Renal cortex interstitium (tissue), 11 donors: Measurements from ENCODE around the gene CADPS2. TPM values are rescaled to one million over a fixed set of nuclear protein-coding genes. Genes with fewer than 3 reads are reported as not detected.

Experiments
- DNase-seq, 11 donors: peaks; one replicate each; pipeline ENCODE4 v3.0.0-alpha.2; 2013; ENCODE audit warnings: low read depth in 9 of 11, low spot score in 4 of 11; ENCODE audit errors: extremely low read depth in 1 of 11
- polyA plus RNA-seq, 3 donors: library from polyadenylated mRNA; unstranded; fragments of 120-200 nt; gene quantifications; one replicate each; pipeline ENCODE4 v1.2.1, GENCODE V29; 2013; ENCODE audit not compliant: insufficient read length in 3 of 3

Gene CADPS2
- polyA plus RNA-seq, 3 donors: 54.7 to 67.2 (median 63.4) TPM

GRCh38 chr7:122520971-122521555 lies 365.2 kb downstream of the CADPS2 start:
- no peak for DNase-seq

- no peak for DNase-seq
Observed at GRCh38 chr7:122518488-122518887, 367.8 kb downstream of the CADPS2 start.

DNA sequence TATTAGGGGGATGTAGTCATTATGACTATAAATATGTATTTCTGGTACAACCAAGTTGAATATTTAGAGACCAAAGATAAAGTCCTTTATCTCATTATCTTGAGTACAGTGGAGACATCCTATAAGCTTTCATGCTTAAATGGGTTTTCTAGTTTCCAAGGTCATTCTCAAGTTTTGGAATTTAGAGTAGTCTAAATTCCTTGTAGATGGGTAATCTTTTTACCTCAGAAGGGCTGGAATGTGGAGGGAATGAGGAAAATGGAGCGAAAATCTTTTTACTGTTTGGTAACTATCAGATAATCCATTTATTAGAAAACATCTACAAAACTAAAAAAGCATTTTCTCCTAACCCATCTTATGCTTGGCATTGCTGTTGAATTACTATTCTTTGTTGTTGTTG lies 368.7 kb downstream of the CADPS2 start:
- no peak for DNase-seq

GRCh38 chr7:122515404-122515803 lies 370.9 kb downstream of the CADPS2 start:
- DNase-seq: no peak

DNA sequence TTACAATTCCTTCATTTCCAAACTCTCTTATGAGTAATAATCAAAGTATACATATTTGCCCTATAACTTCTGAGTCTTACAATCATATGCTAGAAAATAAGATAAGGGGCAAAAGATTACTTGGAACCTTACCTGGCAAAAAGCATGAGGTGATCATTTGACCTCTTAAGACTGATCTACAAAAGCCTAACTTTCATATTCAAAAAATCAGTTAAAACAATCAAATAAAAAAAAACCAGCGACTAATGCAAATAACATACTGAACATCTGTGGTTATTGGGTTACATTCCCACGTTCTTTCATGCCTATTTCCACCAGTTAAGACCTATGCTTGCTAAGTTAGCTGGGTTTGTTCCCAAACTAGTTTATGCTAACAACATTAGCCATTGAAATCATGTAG lies 375.0 kb downstream of the CADPS2 start:
- no peak for DNase-seq

DNA sequence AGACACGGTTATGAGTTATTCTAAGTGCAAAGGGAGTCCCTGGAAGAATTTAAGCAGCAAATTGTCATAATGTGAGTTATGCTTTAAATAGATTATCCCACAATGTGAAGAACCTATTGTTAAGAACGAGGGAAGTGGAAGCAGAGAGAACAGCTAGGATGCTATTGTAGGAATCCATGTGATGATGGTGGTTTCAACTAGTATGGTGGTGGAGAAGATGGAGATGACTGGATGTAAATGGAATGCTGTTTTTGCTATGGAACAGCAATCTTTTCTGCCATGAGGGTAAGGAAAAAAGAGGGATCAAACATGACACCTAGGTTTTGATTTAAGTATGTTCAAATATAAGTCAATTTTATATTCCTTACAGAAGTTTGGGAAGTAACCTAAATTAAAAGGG lies 378.7 kb downstream of the CADPS2 start:
- no peak for DNase-seq

GRCh38 chr7:122492007-122492406 lies 394.3 kb downstream of the CADPS2 start:
- no peak for DNase-seq

DNA sequence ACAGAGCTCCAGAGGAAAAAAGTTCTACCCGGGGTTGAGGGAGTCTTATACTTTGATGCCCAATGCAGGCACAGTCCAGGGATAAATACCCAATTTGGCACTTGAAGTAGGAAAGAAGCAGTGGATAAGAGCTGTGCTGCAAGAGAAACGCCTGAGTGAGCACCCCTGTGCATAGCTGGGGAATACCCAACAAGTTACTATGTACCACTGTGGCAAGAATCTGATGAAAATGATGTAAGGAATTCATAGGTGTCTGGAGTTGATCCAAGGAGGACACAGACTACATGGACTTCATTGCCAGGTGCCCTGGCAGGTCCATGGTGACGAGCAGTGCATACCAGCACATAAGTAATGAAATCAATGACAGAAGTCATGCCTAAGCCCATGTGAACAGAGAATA lies 398.0 kb downstream of the CADPS2 start:
- no peak for DNase-seq

- DNase-seq: no peak
Observed at GRCh38 chr7:122487131-122487530, 399.1 kb downstream of the CADPS2 start.

- no peak for DNase-seq
Observed at GRCh38 chr7:122485856-122486255, 400.4 kb downstream of the CADPS2 start.

DNA sequence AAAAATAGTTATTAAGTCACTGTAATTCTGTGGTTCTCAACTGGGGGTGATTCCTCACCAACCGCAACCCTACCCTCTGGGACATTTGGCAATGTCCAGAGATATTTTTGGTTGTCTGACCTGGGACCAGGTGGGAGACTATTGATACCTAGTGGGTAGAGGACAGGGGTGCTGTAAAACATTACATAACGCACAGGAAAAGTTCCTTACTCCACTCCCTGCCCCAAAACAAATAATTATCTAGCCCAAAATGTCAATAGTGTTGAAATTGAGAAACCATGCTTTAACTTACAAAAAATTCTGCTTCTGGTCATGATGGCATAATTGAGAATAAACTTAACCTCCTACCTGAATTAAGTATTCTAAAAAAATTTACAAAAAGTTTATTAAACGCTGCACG lies 404.0 kb downstream of the CADPS2 start:
- no peak for DNase-seq

GRCh38 chr7:122470859-122471258 lies 415.4 kb downstream of the CADPS2 start:
- no peak for DNase-seq

- DNase-seq: no peak
Observed at GRCh38 chr7:122468945-122469344, 417.3 kb downstream of the CADPS2 start.

DNA sequence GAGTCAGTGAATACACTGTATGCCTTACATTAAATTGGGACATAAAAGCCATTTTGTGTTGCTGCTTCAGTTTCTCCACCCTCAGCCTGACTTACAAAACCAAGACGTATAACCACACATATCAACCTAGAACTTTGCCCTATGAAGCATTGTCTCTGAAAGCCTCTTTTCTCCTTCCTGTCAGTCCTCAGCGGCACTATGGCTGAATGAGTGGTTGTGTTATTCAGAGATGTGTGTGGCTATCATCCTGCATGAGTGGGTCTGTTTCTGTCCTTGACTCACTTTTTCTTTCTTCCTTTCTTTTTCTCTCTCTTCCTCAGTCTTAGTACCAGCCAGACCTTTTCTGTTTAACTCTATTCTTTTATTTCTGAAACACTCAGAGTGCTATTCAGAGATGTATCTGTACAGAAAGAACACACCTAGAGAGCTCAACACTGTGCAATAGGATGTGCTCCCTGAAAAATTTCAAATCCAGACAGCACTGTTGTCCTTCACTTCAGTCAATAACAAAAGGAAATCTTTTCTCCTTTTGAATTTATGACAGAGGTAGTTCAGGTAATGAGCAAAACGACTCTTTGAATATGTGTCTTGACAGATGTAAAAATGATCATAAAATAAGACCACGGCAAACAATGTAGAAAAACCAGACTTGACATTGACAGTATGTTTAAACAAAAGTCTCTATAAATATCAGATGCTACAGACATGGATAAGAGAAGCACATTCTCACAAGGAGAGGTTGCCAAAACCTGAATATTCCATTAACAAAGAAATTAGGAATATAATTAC lies 418.4 kb downstream of the CADPS2 start:
- no peak for DNase-seq

- DNase-seq: no peak
Observed at GRCh38 chr7:122465296-122465695, 421.0 kb downstream of the CADPS2 start.

GRCh38 chr7:122463631-122464030 lies 422.6 kb downstream of the CADPS2 start:
- no peak for DNase-seq

DNA sequence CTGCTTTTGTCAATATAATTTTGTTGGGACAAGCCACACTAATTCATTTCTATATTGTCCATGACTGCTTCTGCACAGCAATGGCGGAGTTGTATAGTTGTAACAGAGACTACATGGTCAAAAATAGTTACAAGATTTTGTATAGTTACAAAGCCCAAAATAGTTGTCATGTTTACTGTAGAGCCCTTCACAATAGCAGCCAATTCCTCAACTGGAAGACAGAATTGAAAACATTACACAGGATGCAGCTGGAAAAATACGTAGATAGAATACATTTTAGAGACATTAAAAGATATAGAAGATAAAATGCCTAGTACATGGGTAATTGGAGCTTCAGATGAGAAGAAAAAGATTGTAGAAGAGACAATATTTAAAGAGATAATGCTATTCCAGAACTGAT lies 425.3 kb downstream of the CADPS2 start:
- DNase-seq: no peak

DNA sequence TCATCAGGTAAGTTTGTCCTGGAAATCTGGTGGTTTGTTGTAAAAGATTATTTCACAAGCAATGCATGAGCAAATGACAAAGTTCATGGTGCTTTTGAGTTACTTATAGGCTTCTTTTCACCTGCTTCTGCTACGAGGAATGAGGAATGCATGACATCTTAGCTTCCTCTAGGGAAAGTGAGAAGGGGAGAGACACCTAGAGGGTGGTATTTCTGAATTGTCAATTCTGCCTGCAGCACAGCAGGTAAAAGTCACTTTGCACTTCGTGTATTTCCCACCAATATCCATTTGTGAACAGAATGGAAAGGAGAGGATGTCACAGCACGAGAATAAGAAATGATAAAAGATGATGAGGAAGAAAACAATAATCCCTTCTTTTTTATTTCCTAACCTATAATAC lies 428.3 kb downstream of the CADPS2 start:
- DNase-seq: no peak

DNA sequence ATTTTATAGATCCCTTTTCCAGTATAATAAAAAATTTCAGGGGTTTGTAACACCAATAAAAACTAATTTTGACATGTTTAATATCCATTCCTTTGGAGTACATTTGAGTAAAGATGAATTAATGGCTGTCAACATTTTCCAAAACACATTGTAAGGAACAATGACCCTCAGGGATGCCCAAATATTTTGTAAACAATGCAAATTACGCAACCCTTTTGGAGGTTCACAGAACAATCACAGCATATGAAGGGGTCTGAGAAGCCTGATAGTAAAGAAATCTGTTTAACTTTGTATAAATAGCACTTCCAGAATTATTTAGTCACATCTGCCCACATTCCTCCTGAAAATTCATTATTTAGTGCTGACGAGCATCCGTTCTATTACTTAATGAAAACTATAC lies 428.9 kb downstream of the CADPS2 start:
- no peak for DNase-seq

- no peak for DNase-seq
Observed at GRCh38 chr7:122454776-122455507, 431.3 kb downstream of the CADPS2 start.
